Ovary (tissue), 9 donors: ENCODE measurements around the gene AFG1L. TPM values are rescaled to one million over a fixed set of nuclear protein-coding genes. Genes with fewer than 3 reads are reported as not detected.

Experiments used
- DNase-seq, 5 donors: peaks; one replicate each; pipeline ENCODE4 v3.0.0-alpha.2; 2019 to 2020
- H3K27ac ChIP-seq, 2 donors: fragments of 200-600 bp; one replicate each; pipeline versions ENCODE4 v1.5.1 to v1.8.0; 2019 to 2022
- H3K27me3 ChIP-seq: fragments of 200-600 bp; one replicate; pipeline ENCODE4 v1.8.0; 2022
- H3K36me3 ChIP-seq: fragments of 200-600 bp; sonication (generic); one replicate; pipeline ENCODE4 v1.5.1; 2019
- H3K4me1 ChIP-seq: one replicate; pipeline ENCODE4 v1.8.1; 2013; ENCODE audit warnings: mild to moderate bottlenecking, moderate library complexity; ENCODE audit not compliant: insufficient read depth
- H3K4me3 ChIP-seq: fragments of 200-600 bp; sonication (generic); one replicate; pipeline ENCODE4 v1.5.1; 2017
- H3K9me3 ChIP-seq, 2 donors: fragments of 200-600 bp in 1 of 2; sonication (generic) in 1 of 2; one replicate each; pipeline versions ENCODE4 v1.5.1 to v1.8.1; 2013 to 2019; ENCODE audit warnings: mild to moderate bottlenecking in 1 of 2, moderate library complexity in 1 of 2
- EP300 ChIP-seq: sonication (generic); formaldehyde crosslinking; IDR thresholded peaks from one replicate; pipeline ENCODE4 v1.6.1; 2017; ENCODE audit warnings: antibody characterized with exemption
- POLR2A ChIP-seq: fragments of 450-650 bp; IDR thresholded peaks from one replicate; pipeline ENCODE4 v1.6.1; 2017; ENCODE audit warnings: antibody characterized with exemption, mild to moderate bottlenecking, moderate library complexity
- WGBS, 3 donors: extraction: QIAGEN DNeasy Blood & Tissue Kit in 1 of 3; methylation state at CpG; one replicate each; pipeline versions ENCODE4 v1.1.5 to v1.1.7; 2013 to 2017; 5-methylcytosine and 5-hydroxymethylcytosine counted together
- intact Hi-C, 4 donors: fragments of 100-400 bp; cut with DNase I; formaldehyde crosslinking; loops; one replicate each; pipeline versions ENCODE4 v1.11.0 to v1.15.1; 2022 to 2023
- polyA plus RNA-seq, 2 donors: library from polyadenylated mRNA; stranded (reverse); fragments of 200-250 nt in 1 of 2; fragments of 350-450 nt in 1 of 2; fragmentation: Illumina TruSeq in 1 of 2; extraction: RNeasy Lipid Tissue Mini Kit (QIAGEN cat#74804) in 1 of 2; gene quantifications; one replicate each; pipeline ENCODE4 v1.2.3, GENCODE V29; 2013 to 2014
- total RNA-seq, 7 donors: library from RNA; depleted of rRNA in 2 of 7; stranded (reverse); fragments of >200 nt in 2 of 7; fragmentation: NEBNext Ultra II Directional in 3 of 7; extraction: Animal tissue kit (Norgen Biotek cat#: 25700) in 3 of 7; gene quantifications; one replicate each; pipeline versions ENCODE4 v1.1.0 to v1.2.4, GENCODE V29; 2016 to 2023
- TF ChIP-seq, protein P1 (sequence below), 3 donors: fragments of 450-650 bp in 2 of 3; fragments of 200-600 bp in 1 of 3; IDR thresholded peaks; one replicate each; pipeline versions ENCODE4 v1.5.1 to v1.8.0; 2016 to 2022; ENCODE audit warnings: antibody characterized with exemption in 3 of 3, mild to moderate bottlenecking in 1 of 3
- donor health status: DM: no; HTN: no; CAD: no; lungs with moderate emphysema.
- donor health status: DM: no; HTN: no; CAD: no.
- donor health status: Bipolar disorder and iron deficiency.
- donor health status: DM: yes; HTN: yes; CAD: no.
- donor health status: DM: no; HTN: no; CAD: no.
- donor health status: DM: yes; HTN: yes; CAD: no.

AFG1L gene
- total and polyA plus RNA-seq, 9 donors: 1.2 to 7.6 (median 5.7) TPM

GRCh38 chr6:108507316-108507715, 212.5 kb downstream of the AFG1L start:
- Histone ChIP-seq H3K27ac (no peak overlapping the region), H3K36me3 (no peaks in the 10 kb centered on the region), H3K4me1 (no peaks in the 10 kb centered on the region), H3K4me3 (no peak overlapping the region), H3K9me3 (no peaks in the 10 kb centered on the region), H3K27me3 (no peaks in the 10 kb centered on the region)
- DNase-seq: no peak
- 92 to 93% (median 92%) methylated on average over 2 of the region's 2 CpGs for WGBS, 3 donors
- intact Hi-C loops: no loop called here
- TF ChIP-seq, protein P1, sequence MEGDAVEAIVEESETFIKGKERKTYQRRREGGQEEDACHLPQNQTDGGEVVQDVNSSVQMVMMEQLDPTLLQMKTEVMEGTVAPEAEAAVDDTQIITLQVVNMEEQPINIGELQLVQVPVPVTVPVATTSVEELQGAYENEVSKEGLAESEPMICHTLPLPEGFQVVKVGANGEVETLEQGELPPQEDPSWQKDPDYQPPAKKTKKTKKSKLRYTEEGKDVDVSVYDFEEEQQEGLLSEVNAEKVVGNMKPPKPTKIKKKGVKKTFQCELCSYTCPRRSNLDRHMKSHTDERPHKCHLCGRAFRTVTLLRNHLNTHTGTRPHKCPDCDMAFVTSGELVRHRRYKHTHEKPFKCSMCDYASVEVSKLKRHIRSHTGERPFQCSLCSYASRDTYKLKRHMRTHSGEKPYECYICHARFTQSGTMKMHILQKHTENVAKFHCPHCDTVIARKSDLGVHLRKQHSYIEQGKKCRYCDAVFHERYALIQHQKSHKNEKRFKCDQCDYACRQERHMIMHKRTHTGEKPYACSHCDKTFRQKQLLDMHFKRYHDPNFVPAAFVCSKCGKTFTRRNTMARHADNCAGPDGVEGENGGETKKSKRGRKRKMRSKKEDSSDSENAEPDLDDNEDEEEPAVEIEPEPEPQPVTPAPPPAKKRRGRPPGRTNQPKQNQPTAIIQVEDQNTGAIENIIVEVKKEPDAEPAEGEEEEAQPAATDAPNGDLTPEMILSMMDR (IDR thresholded peaks at IDR 0.05): no peak
- TF ChIP-seq POLR2A (no peak), EP300 (no peak)

- H3K27ac ChIP-seq: no peak overlapping the region
- no peaks in the 10 kb centered on the region for H3K4me1 ChIP-seq
- TF ChIP-seq EP300 (no peak), POLR2A (no peak)
- TF ChIP-seq, protein P1 (IDR thresholded peaks at IDR 0.05): no peak
- WGBS, 3 donors: 83 to 85% (median 83%) methylated on average over 5 of the region's 5 CpGs
- H3K36me3 ChIP-seq: no peaks in the 10 kb centered on the region
- H3K27me3 ChIP-seq: no peaks in the 10 kb centered on the region
- DNase-seq: no peak
- no peaks in the 10 kb centered on the region for H3K9me3 ChIP-seq
- H3K4me3 ChIP-seq: no peak overlapping the region
- intact Hi-C loops: no loop called here
Observed at GRCh38 chr6:108510461-108511319, 215.8 kb downstream of the AFG1L start.

DNA sequence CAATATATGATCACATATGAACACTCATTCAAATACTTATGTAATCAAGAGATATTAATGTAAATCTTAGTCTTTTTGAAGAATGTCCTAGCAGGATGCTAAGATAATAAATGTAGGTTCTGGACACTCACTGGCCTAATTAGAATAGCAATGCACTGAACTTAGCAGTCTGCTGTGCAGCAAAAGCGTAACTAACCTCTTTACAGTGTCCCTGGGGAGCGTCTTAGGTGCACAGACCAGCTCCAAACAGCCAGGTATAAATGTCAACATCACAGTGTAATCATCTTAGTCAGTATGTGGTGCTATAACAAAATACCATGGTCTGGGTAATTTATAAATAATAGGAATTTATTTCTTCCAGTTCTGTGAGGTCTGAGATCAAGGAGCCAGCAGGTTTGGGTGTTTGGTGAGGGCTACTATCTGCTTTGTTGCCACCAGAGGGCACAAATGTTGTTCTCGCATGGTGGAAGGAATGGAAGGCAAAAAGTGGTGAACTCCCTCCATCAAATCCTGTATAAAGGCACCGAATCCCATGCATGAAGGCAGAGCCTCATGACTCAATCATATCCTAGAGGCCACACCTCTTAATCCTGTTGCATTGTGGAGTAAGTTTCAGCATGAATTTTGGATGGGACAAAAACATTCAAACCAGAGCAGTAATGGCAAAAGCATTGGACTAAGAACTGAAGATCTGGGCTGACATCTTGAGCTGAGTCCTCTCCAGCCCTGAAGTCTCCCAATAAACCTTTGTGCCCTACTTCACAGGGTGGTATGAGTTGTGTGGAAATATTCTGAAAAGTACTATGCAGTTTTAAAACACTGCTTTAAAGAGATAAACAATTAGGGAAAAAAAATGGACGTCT, 224.1 kb downstream of the AFG1L start:
- intact Hi-C loops: no loop called here
- H3K9me3 ChIP-seq: no peaks in the 10 kb centered on the region
- no peaks in the 10 kb centered on the region for H3K27me3 ChIP-seq
- DNase-seq: no peak
- H3K4me3 ChIP-seq: no peak overlapping the region
- TF ChIP-seq, protein P1 (IDR thresholded peaks at IDR 0.05): no peak
- TF ChIP-seq POLR2A (no peak), EP300 (no peak)
- no peak overlapping the region for H3K27ac ChIP-seq
- 73 to 80% (median 79%) methylated on average over 5 of the region's 5 CpGs for WGBS, 3 donors
- H3K4me1 ChIP-seq: no peaks in the 10 kb centered on the region
- no peaks in the 10 kb centered on the region for H3K36me3 ChIP-seq

- Histone ChIP-seq H3K4me3 (no peak overlapping the region), H3K27me3 (no peaks in the 10 kb centered on the region), H3K4me1 (no peaks in the 10 kb centered on the region), H3K27ac (no peak overlapping the region), H3K9me3 (no peaks in the 10 kb centered on the region), H3K36me3 (no peaks in the 10 kb centered on the region)
- no peak for DNase-seq
- WGBS, 3 donors: 88 to 100% (median 92%) methylated on average over 1 of the region's 1 CpG
- no peak for TF ChIP-seq POLR2A
- TF ChIP-seq EP300: no peak
- TF ChIP-seq, protein P1 (IDR thresholded peaks at IDR 0.05): no peak
- intact Hi-C loops: loop anchor here in 3 of 4 donors (2.0 to 10.0 kb wide), 3 partner anchors 409 to 537 kb away; no protein-coding TSS in a partner anchor
Observed at GRCh38 chr6:108521616-108522107, 226.8 kb downstream of the AFG1L start.
